H9 (cell line): ENCODE results near the gene ZNF521. TPM values are rescaled to one million over a fixed set of nuclear protein-coding genes. Genes with fewer than 3 reads are reported as not detected.

Experiments used
- DNase-seq: peaks from one replicate; pipeline ENCODE4 v3.0.0-alpha.2; 2017
- H2AFZ ChIP-seq: one replicate; pipeline ENCODE4 v1.6.1; 2013; ENCODE audit warnings: mild to moderate bottlenecking, low read length, control low read depth, moderate library complexity
- H2AK5ac ChIP-seq: 2 replicates; pipeline ENCODE4 v1.6.1; 2013; ENCODE audit warnings: low read length, control low read depth, mixed read lengths; ENCODE audit not compliant: insufficient read length
- H2BK120ac ChIP-seq: one replicate; pipeline ENCODE4 v1.6.1; 2013; ENCODE audit warnings: low read depth, mild to moderate bottlenecking, low read length, control low read depth, inconsistent platforms; ENCODE audit not compliant: poor library complexity, severe bottlenecking
- H2BK12ac ChIP-seq: 2 replicates; pipeline ENCODE4 v1.6.1; 2013; ENCODE audit warnings: low read length, control low read depth, mixed read lengths, low read depth; ENCODE audit not compliant: insufficient read length
- H2BK15ac ChIP-seq: 2 replicates; pipeline ENCODE4 v1.6.1; 2013; ENCODE audit warnings: low read depth, low read length, control low read depth
- H2BK20ac ChIP-seq: one replicate; pipeline ENCODE4 v1.6.1; 2013; ENCODE audit warnings: low read depth, mild to moderate bottlenecking, low read length, control low read depth, inconsistent platforms; ENCODE audit not compliant: poor library complexity, severe bottlenecking
- H2BK5ac ChIP-seq: 2 replicates; pipeline ENCODE4 v1.6.1; 2013; ENCODE audit warnings: low read length, control low read depth, mixed read lengths; ENCODE audit not compliant: insufficient read length
- H3K14ac ChIP-seq: 2 replicates; pipeline ENCODE4 v1.6.1; 2013; ENCODE audit warnings: low read length, control low read depth; ENCODE audit not compliant: insufficient read depth
- H3K18ac ChIP-seq: 2 replicates; pipeline ENCODE4 v1.6.1; 2013; ENCODE audit warnings: low read depth, mild to moderate bottlenecking, mixed read lengths, low read length, control low read depth; ENCODE audit not compliant: insufficient read length
- H3K23ac ChIP-seq: 2 replicates; pipeline ENCODE4 v1.6.1; 2013; ENCODE audit warnings: low read length, control low read depth, mixed read lengths, low read depth; ENCODE audit not compliant: insufficient read length
- H3K23me2 ChIP-seq: 2 replicates; pipeline ENCODE4 v1.6.1; 2013; ENCODE audit warnings: low read depth, mild to moderate bottlenecking, mixed read lengths, low read length, control low read depth; ENCODE audit not compliant: insufficient read length, poor library complexity, severe bottlenecking
- H3K27ac ChIP-seq: 2 replicates; pipeline ENCODE4 v1.5.1; 2013; ENCODE audit warnings: low read length, control low read depth, mixed read lengths, low read depth; ENCODE audit not compliant: insufficient read length
- H3K27me3 ChIP-seq: 2 replicates; pipeline ENCODE4 v1.6.1; 2013; ENCODE audit warnings: low read length, control low read depth, inconsistent platforms; ENCODE audit not compliant: insufficient read depth
- H3K4ac ChIP-seq: 2 replicates; pipeline ENCODE4 v1.6.1; 2013; ENCODE audit warnings: low read depth, mild to moderate bottlenecking, control low read depth, inconsistent platforms, low read length, moderate library complexity
- H3K4me1 ChIP-seq: 2 replicates; pipeline ENCODE4 v1.6.1; 2013; ENCODE audit warnings: low read length, control low read depth, inconsistent platforms; ENCODE audit not compliant: insufficient read depth
- H3K4me2 ChIP-seq: 2 replicates; pipeline ENCODE4 v1.6.1; 2013; ENCODE audit warnings: low read length, control low read depth, mixed read lengths; ENCODE audit not compliant: insufficient read length, insufficient read depth
- H3K56ac ChIP-seq: 2 replicates; pipeline ENCODE4 v1.6.1; 2013; ENCODE audit warnings: low read depth, mild to moderate bottlenecking, mixed read lengths, low read length, control low read depth; ENCODE audit not compliant: insufficient read length
- H3K79me1 ChIP-seq: 2 replicates; pipeline ENCODE4 v1.6.1; 2013; ENCODE audit warnings: low read depth, mild to moderate bottlenecking, moderate library complexity, low read length, control low read depth, inconsistent platforms; ENCODE audit not compliant: insufficient read depth, poor library complexity, severe bottlenecking
- H3K79me2 ChIP-seq: 2 replicates; pipeline ENCODE4 v1.6.1; 2013; ENCODE audit warnings: low read length, control low read depth, inconsistent platforms; ENCODE audit not compliant: insufficient read depth
- H3K9ac ChIP-seq: 2 replicates; pipeline ENCODE4 v1.6.1; 2013; ENCODE audit warnings: low read length, control low read depth, mixed read lengths; ENCODE audit not compliant: insufficient read length; ENCODE audit errors: extremely low read depth
- H3K9me3 ChIP-seq: one replicate; pipeline ENCODE4 v1.6.1; 2013; ENCODE audit warnings: low read depth, low read length, inconsistent platforms; ENCODE audit not compliant: control insufficient read depth
- H3T11ph ChIP-seq: one replicate; pipeline ENCODE4 v1.6.1; 2013; ENCODE audit warnings: mild to moderate bottlenecking, low read length, control low read depth, inconsistent platforms
- H4K20me1 ChIP-seq: one replicate; pipeline ENCODE4 v1.6.1; 2013; ENCODE audit not compliant: control insufficient read depth, insufficient read length, insufficient read depth
- H4K5ac ChIP-seq: 2 replicates; pipeline ENCODE4 v1.6.1; 2013; ENCODE audit warnings: low read depth, mild to moderate bottlenecking, mixed read lengths, low read length, control low read depth; ENCODE audit not compliant: insufficient read length
- H4K8ac ChIP-seq: replicated peaks from 2 replicates; pipeline ENCODE4 v1.6.1; 2013; ENCODE audit warnings: low read length, control low read depth, mixed read lengths, low read depth; ENCODE audit not compliant: insufficient read length
- H4K91ac ChIP-seq: 2 replicates; pipeline ENCODE4 v1.6.1; 2013; ENCODE audit warnings: low read depth, mild to moderate bottlenecking, moderate library complexity, mixed read lengths, low read length, control low read depth; ENCODE audit not compliant: insufficient read length
- H3K27ac Mint-ChIP-seq, 3 experiments: 2 replicates in 2 of 3; 3 replicates in 1 of 3; pipeline ENCODE4 v1.8.0; 2020 to 2021; ENCODE audit warnings: mixed read lengths in 3 of 3, mild to moderate bottlenecking in 1 of 3, moderate library complexity in 1 of 3
- H3K27me3 Mint-ChIP-seq: 2 replicates; pipeline ENCODE4 v1.8.0; 2021; ENCODE audit warnings: low read depth, mild to moderate bottlenecking, moderate library complexity, mixed read lengths
- H3K36me3 Mint-ChIP-seq, 3 experiments: 2 replicates in 2 of 3; 3 replicates in 1 of 3; pipeline ENCODE4 v1.8.0; 2020 to 2021; ENCODE audit warnings: low read depth in 3 of 3, mixed read lengths in 3 of 3; ENCODE audit not compliant: insufficient read depth in 1 of 3
- H3K4me1 Mint-ChIP-seq, 2 experiments: 2 replicates each; pipeline ENCODE4 v1.8.0; 2020; ENCODE audit warnings: mixed read lengths in 2 of 2
- H3K4me3 Mint-ChIP-seq, 2 experiments: 2 replicates in 1 of 2; 3 replicates in 1 of 2; pipeline ENCODE4 v1.8.0; 2020 to 2021; ENCODE audit warnings: mild to moderate bottlenecking in 2 of 2, mixed read lengths in 2 of 2, moderate library complexity in 1 of 2
- H3K9me3 Mint-ChIP-seq, 2 experiments: 2 replicates in 1 of 2; 3 replicates in 1 of 2; pipeline ENCODE4 v1.8.0; 2020; ENCODE audit warnings: mild to moderate bottlenecking in 2 of 2, mixed read lengths in 2 of 2, moderate library complexity in 1 of 2
- WGBS: extraction: QIAGEN DNeasy Blood & Tissue Kit; methylation state at CpG from one replicate; pipeline ENCODE4 v1.1.7; 2013; ENCODE audit warnings: missing lambda C conversion rate, low lambda C conversion rate, mixed read lengths; ENCODE audit not compliant: insufficient read length; ENCODE audit errors: extremely low coverage; 5-methylcytosine and 5-hydroxymethylcytosine counted together
- total RNA-seq: library from RNA; stranded (reverse); gene quantifications from 2 replicates; pipeline ENCODE4 v1.2.1, GENCODE V29; 2021
- TF ChIP-seq, protein P1 (sequence below): fragments of 200-600 bp; sonication (generic); conservative IDR thresholded peaks from 3 replicates; pipeline ENCODE4 v1.8.0; 2021; ENCODE audit warnings: antibody characterized with exemption, mild to moderate bottlenecking

Gene ZNF521
- total RNA-seq, 1 experiment from 2014 or later, result 3.3 TPM

DNA sequence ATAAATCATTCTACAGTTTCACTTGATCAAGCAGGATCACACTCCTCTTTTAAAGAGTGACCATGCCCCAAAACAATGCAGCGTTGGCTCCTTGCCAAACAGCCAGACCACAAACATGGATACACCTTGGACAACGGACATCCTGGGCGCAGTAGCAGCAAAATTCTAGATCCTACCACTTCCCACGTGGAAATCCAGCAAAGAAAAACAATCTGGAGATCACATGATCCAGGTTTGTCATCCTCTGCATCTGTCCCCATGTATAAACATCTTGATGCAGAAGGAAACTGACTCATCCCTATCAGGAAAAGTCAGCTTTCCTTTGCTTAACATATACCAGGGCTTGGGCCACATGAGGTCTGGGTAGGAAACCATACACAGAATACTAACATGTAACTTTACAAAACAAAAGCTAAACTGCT is 53.1 kb downstream of the ZNF521 start:
- TF ChIP-seq, protein P1, sequence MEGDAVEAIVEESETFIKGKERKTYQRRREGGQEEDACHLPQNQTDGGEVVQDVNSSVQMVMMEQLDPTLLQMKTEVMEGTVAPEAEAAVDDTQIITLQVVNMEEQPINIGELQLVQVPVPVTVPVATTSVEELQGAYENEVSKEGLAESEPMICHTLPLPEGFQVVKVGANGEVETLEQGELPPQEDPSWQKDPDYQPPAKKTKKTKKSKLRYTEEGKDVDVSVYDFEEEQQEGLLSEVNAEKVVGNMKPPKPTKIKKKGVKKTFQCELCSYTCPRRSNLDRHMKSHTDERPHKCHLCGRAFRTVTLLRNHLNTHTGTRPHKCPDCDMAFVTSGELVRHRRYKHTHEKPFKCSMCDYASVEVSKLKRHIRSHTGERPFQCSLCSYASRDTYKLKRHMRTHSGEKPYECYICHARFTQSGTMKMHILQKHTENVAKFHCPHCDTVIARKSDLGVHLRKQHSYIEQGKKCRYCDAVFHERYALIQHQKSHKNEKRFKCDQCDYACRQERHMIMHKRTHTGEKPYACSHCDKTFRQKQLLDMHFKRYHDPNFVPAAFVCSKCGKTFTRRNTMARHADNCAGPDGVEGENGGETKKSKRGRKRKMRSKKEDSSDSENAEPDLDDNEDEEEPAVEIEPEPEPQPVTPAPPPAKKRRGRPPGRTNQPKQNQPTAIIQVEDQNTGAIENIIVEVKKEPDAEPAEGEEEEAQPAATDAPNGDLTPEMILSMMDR, result no peak
- Histone ChIP-seq H3K23me2 (no peaks in the 10 kb centered on the region), H2BK5ac (no peak overlapping the region), H2BK12ac (no peak overlapping the region), H3K14ac (no peak overlapping the region), H3K27me3 (no peaks in the 10 kb centered on the region), H2AK5ac (no peak overlapping the region), H3K18ac (no peak overlapping the region), H4K20me1 (no peaks in the 10 kb centered on the region), H2BK120ac (no peak overlapping the region), H3K4me2 (no peak overlapping the region), H2AFZ (no peak overlapping the region), H2BK15ac (no peak overlapping the region), H4K8ac (no peak overlapping the region), H3K79me1 (no peaks in the 10 kb centered on the region), H3K79me2 (no peaks in the 10 kb centered on the region), H2BK20ac (no peak overlapping the region), H3K9ac (no peak overlapping the region), H3K27ac (no peak overlapping the region), H3K9me3 (no peaks in the 10 kb centered on the region), H3K4me1 (no peaks in the 10 kb centered on the region), H3K23ac (no peak overlapping the region), H3K4ac (no peak overlapping the region), H3K56ac (no peak overlapping the region), H3T11ph (no peak overlapping the region), H4K5ac (no peak overlapping the region), H4K91ac (no peak overlapping the region)
- Mint-ChIP-seq H3K27me3 (no peaks in the 10 kb centered on the region), H3K4me1 (no peaks in the 10 kb centered on the region), H3K9me3 (no peaks in the 10 kb centered on the region), H3K4me3 (no peak overlapping the region), H3K36me3 (no peaks in the 10 kb centered on the region), H3K27ac (no peak overlapping the region)
- no peak for DNase-seq
- no CpG with 5 or more reads among the region's 4 CpGs for WGBS
